Testis (tissue), 3 donors: ENCODE measurements around the gene ZDHHC17. TPM values are rescaled to one million over a fixed set of nuclear protein-coding genes. Genes with fewer than 3 reads are reported as not detected.
"Not testable (repeated sequence)": the region's sequence is repeated elsewhere in the genome, so short reads cannot be mapped to it uniquely, and the experiment has no call there.

Experiments used
- DNase-seq: peaks from one replicate; pipeline ENCODE4 v3.0.0-alpha.2; 2019
- H3K27ac ChIP-seq, 2 donors: fragments of 200-600 bp; sonication (generic); one replicate each; pipeline ENCODE4 v1.5.1; 2019
- H3K27me3 ChIP-seq: fragments of 200-600 bp; sonication (generic); one replicate; pipeline ENCODE4 v1.5.1; 2019
- H3K36me3 ChIP-seq: fragments of 200-600 bp; sonication (generic); one replicate; pipeline ENCODE4 v1.5.1; 2017; ENCODE audit warnings: low read depth; ENCODE audit errors: missing control alignments
- H3K4me1 ChIP-seq: fragments of 200-600 bp; sonication (generic); one replicate; pipeline ENCODE4 v1.5.1; 2019
- H3K4me3 ChIP-seq, 2 donors: fragments of 200-600 bp; sonication (generic); one replicate each; pipeline ENCODE4 v1.5.1; 2017 to 2019
- H3K9me3 ChIP-seq: fragments of 200-600 bp; sonication (generic); one replicate; pipeline ENCODE4 v1.5.1; 2017
- CTCF ChIP-seq, 3 experiments: fragments of 450-650 bp in 2 of 3; fragments of 200-600 bp in 1 of 3; sonication (generic) in 1 of 3; IDR thresholded peaks; one replicate each; pipeline ENCODE4 v1.5.1; 2016 to 2019; ENCODE audit warnings: antibody characterized with exemption in 3 of 3, mild to moderate bottlenecking in 2 of 3, moderate library complexity in 1 of 3
- POLR2A ChIP-seq: fragments of 450-650 bp; IDR thresholded peaks from one replicate; pipeline ENCODE4 v1.6.1; 2017; ENCODE audit warnings: antibody characterized with exemption, mild to moderate bottlenecking, moderate library complexity
- WGBS, 2 donors: methylation state at CpG; one replicate each; pipeline ENCODE4 v1.1.5; 2018; 5-methylcytosine and 5-hydroxymethylcytosine counted together
- intact Hi-C: fragments of 100-400 bp; cut with DNase I; formaldehyde crosslinking; loops from one replicate; pipeline ENCODE4 v1.15.1; 2023; ENCODE audit warnings: low total_unique reads
- polyA plus RNA-seq: library from polyadenylated mRNA; stranded (reverse); fragments of 350-450 nt; fragmentation: Illumina TruSeq; extraction: RNeasy Lipid Tissue Mini Kit (QIAGEN cat#74804); gene quantifications from one replicate; pipeline ENCODE4 v1.2.3, GENCODE V29; 2014; ENCODE audit warnings: low read depth, low replicate concordance; ENCODE audit not compliant: insufficient read depth
- total RNA-seq, 2 donors: library from RNA; depleted of rRNA; stranded (reverse); fragments of >200 nt; gene quantifications; one replicate each; pipeline ENCODE4 v1.2.3, GENCODE V29; 2016

The ZDHHC17 gene
- total and polyA plus RNA-seq, 3 donors from 2014 or later = 32.3 to 65.4 (median 59.3) TPM

- H3K4me3 ChIP-seq = no peak overlapping the region
- TF ChIP-seq POLR2A = no peak
- no peak for TF ChIP-seq CTCF (IDR thresholded peaks at IDR 0.05)
- intact Hi-C loops = no loop called here
- no peaks in the 10 kb centered on the region for H3K4me1 ChIP-seq
- no peak overlapping the region for H3K27ac ChIP-seq
- WGBS, 2 donors = 63 to 76% methylated on average over 1 of the region's 1 CpG
- H3K9me3 ChIP-seq = no peaks in the 10 kb centered on the region
- H3K27me3 ChIP-seq = no peaks in the 10 kb centered on the region
- no peaks in the 10 kb centered on the region for H3K36me3 ChIP-seq
- DNase-seq = no peak
Observed at GRCh38 chr12:76717314-76717713, 46.6 kb upstream of the ZDHHC17 start.

GRCh38 chr12:76719171-76720041 lies 44.5 kb upstream of the ZDHHC17 start:
- TF ChIP-seq CTCF (IDR thresholded peaks at IDR 0.05) = no peak
- TF ChIP-seq POLR2A = no peak
- DNase-seq = no peak
- Histone ChIP-seq H3K27ac (no peak overlapping the region), H3K4me1 (no peaks in the 10 kb centered on the region), H3K4me3 (no peak overlapping the region), H3K36me3 (no peaks in the 10 kb centered on the region), H3K27me3 (no peaks in the 10 kb centered on the region), H3K9me3 (no peaks in the 10 kb centered on the region)
- 75 to 87% methylated on average over 5 of the region's 5 CpGs for WGBS, 2 donors
- intact Hi-C loops = no loop called here

- 85 to 87% methylated on average over 2 of the region's 2 CpGs for WGBS, 2 donors
- no peak for DNase-seq
- Histone ChIP-seq H3K36me3 (no peaks in the 10 kb centered on the region), H3K27ac (no peak overlapping the region), H3K4me3 (no peak overlapping the region), H3K27me3 (no peaks in the 10 kb centered on the region), H3K4me1 (no peaks in the 10 kb centered on the region), H3K9me3 (no peaks in the 10 kb centered on the region)
- no peak for TF ChIP-seq POLR2A
- TF ChIP-seq CTCF (IDR thresholded peaks at IDR 0.05) = no peak
- intact Hi-C loops = no loop called here
Observed at GRCh38 chr12:76720068-76720467, 43.8 kb upstream of the ZDHHC17 start.

GRCh38 chr12:76726626-76727025 lies 37.3 kb upstream of the ZDHHC17 start:
- H3K27me3 ChIP-seq = no peaks in the 10 kb centered on the region
- intact Hi-C loops = no loop called here
- H3K36me3 ChIP-seq = no peaks in the 10 kb centered on the region

GRCh38 chr12:76732188-76732587 lies 31.7 kb upstream of the ZDHHC17 start:
- H3K27me3 ChIP-seq, H3K9me3 ChIP-seq, intact Hi-C loops, H3K36me3 ChIP-seq, DNase-seq, H3K4me1 ChIP-seq, H3K4me3 ChIP-seq, H3K27ac ChIP-seq: not testable (repeated sequence)
- WGBS, 2 donors = 98 to 100% methylated on average over 3 of the region's 3 CpGs

More at GRCh38 chr12:76726626-76727025, 37.3 kb upstream of the ZDHHC17 start:
- Histone ChIP-seq H3K4me3 (no peak overlapping the region), H3K27ac (no peak overlapping the region), H3K9me3 (no peaks in the 10 kb centered on the region), H3K4me1 (no peaks in the 10 kb centered on the region)
- no peak for DNase-seq
- no peak for TF ChIP-seq CTCF (IDR thresholded peaks at IDR 0.05)

GRCh38 chr12:76737689-76738088 lies 26.2 kb upstream of the ZDHHC17 start:
- H3K4me1 ChIP-seq, DNase-seq, intact Hi-C loops, H3K36me3 ChIP-seq, H3K9me3 ChIP-seq, H3K4me3 ChIP-seq, H3K27me3 ChIP-seq, H3K27ac ChIP-seq: not testable (repeated sequence)
- WGBS, 2 donors = 94 to 100% methylated on average over 2 of the region's 2 CpGs
